GM18520 (cell line): ENCODE measurements around the gene ALKBH8.
A peak's percentile ranks its signal among the peaks of the same experiment; 100 is the strongest.
"Not testable (repeated sequence)": the region's sequence is repeated elsewhere in the genome, so short reads cannot be mapped to it uniquely, and the experiment has no call there.

Experiments used
- ATAC-seq: cut with Tn5 transposase; IDR thresholded peaks from one replicate; pipeline ENCODE4 v1.9.1; 2021; ENCODE audit not compliant: unreplicated experiment

ALKBH8 gene

GRCh38 chr11:107577346-107577711, 11.8 kb upstream of the ALKBH8 start:
- no peak for ATAC-seq

- not testable (repeated sequence) for ATAC-seq
Measured at GRCh38 chr11:107576497-107577345, 11.2 kb upstream of the ALKBH8 start.

- no peak for ATAC-seq
Measured at GRCh38 chr11:107573438-107573837, 7.9 kb upstream of the ALKBH8 start.

GRCh38 chr11:107570015-107570414, 4.5 kb upstream of the ALKBH8 start:
- ATAC-seq = no peak

- ATAC-seq = no peak
Measured at GRCh38 chr11:107567739-107568335, 2.3 kb upstream of the ALKBH8 start.

- ATAC-seq = no peak
Measured at GRCh38 chr11:107566569-107566968, 1.0 kb upstream of the ALKBH8 start.

GRCh38 chr11:107565955-107566501, 493 bp upstream of the ALKBH8 start:
- not testable (repeated sequence) for ATAC-seq

- ATAC-seq = no peak
Measured at GRCh38 chr11:107564877-107565218, 687 bp downstream of the ALKBH8 start.

- ATAC-seq = peak; percentile 26
Measured at GRCh38 chr11:107563702-107564101, 1.8 kb downstream of the ALKBH8 start.

GRCh38 chr11:107562647-107563208, 2.8 kb downstream of the ALKBH8 start:
- ATAC-seq = no peak

GRCh38 chr11:107561688-107562087, 3.8 kb downstream of the ALKBH8 start:
- no peak for ATAC-seq

- no peak for ATAC-seq
Measured at GRCh38 chr11:107550304-107550703, 15.2 kb downstream of the ALKBH8 start.

GRCh38 chr11:107549954-107550285, 15.6 kb downstream of the ALKBH8 start:
- ATAC-seq = no peak

- ATAC-seq = no peak
Measured at GRCh38 chr11:107549253-107549953, 16.1 kb downstream of the ALKBH8 start.

GRCh38 chr11:107547961-107548360, 17.6 kb downstream of the ALKBH8 start:
- ATAC-seq = no peak

GRCh38 chr11:107545101-107545514, 20.4 kb downstream of the ALKBH8 start:
- peak; percentile 66 for ATAC-seq

GRCh38 chr11:107538821-107539220, 26.7 kb downstream of the ALKBH8 start:
- ATAC-seq = no peak

GRCh38 chr11:107538239-107538638, 27.3 kb downstream of the ALKBH8 start:
- no peak for ATAC-seq

- not testable (repeated sequence) for ATAC-seq
Measured at GRCh38 chr11:107537155-107537554, 28.4 kb downstream of the ALKBH8 start.

GRCh38 chr11:107526197-107526596, 39.3 kb downstream of the ALKBH8 start:
- ATAC-seq = no peak

- no peak for ATAC-seq
Measured at GRCh38 chr11:107508858-107509244, 56.7 kb downstream of the ALKBH8 start.
